Measurements from ENCODE around the gene SRRM3. TPM values are rescaled to one million over a fixed set of nuclear protein-coding genes. Genes with fewer than 3 reads are reported as not detected.

The SRRM3 gene
- total RNA-seq, 4 donors from 2014 or later = 8.0 to 22.4 (median 10.8) TPM

DNA sequence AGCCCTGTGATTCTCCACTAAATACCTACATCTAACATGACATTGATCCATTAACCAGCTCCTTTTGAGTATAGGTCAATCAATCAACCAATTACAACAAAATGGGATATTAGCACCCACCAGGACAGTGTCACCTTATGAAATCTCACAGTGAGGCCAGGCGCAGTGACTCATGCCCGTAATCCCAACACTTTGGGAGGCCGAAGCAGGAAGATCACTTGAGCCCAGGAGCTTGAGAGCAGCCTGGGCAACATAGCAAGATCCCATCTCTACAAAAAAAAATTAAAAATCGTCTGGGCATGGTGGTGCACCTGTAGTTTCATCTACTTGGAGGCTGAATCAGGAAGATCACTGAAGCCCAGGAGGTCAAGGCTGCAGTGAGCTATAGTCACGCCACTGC is 28.5 kb downstream of the SRRM3 start:
- no peak for DNase-seq
- no peaks in the 10 kb centered on the region for H3K36me3 ChIP-seq
- H3K27ac ChIP-seq = no peak overlapping the region
- no peaks in the 10 kb centered on the region for H3K9me3 ChIP-seq
- intact Hi-C loops (cut with DNase I) = no loop called here
- WGBS, 2 donors = 54 to 82% methylated on average over 2 to 5 of the region's 5 CpGs
- TF ChIP-seq POLR2A (IDR thresholded peaks at IDR 0.05) (no peak), CTCF (IDR thresholded peaks at IDR 0.05) (no peak)
- H3K4me1 ChIP-seq = peaks cover 0 to 6% (median 4%) of the 10 kb centered on the region in 3 donors
- peaks cover 0 to 98% (median 0%) of the 10 kb centered on the region in 4 donors for H3K27me3 ChIP-seq
- H3K4me3 ChIP-seq = no peak overlapping the region

DNA sequence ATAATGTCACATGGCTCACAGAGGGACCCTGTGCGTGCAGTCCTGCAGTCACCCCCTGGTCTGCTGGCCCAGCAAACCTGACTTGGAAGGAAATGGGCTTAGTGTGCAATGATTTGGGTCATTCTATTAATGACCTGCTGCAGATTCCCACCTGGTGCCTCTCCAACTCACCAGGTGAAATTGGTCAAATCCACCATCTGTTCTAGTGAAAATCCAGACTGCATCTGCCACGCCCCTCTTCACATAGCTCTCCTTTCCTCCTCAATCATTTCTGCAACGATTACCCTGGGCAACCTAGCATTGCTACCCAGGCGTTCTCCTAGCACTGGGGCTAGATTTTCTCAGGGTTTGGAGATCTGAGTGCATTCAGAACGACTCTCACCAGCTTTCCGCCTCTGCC is 29.4 kb downstream of the SRRM3 start:
- Histone ChIP-seq H3K4me1 (peaks cover 0 to 10% (median 4%) of the 10 kb centered on the region in 3 donors), H3K27ac (no peak overlapping the region), H3K9me3 (no peaks in the 10 kb centered on the region), H3K4me3 (no peak overlapping the region), H3K36me3 (no peaks in the 10 kb centered on the region), H3K27me3 (peaks cover 0 to 97% (median 0%) of the 10 kb centered on the region in 4 donors)
- 47 to 58% methylated on average over 4 to 5 of the region's 6 CpGs for WGBS, 2 donors
- no peak for TF ChIP-seq POLR2A (IDR thresholded peaks at IDR 0.05)
- no peak for TF ChIP-seq CTCF (IDR thresholded peaks at IDR 0.05)
- intact Hi-C loops (cut with DNase I) = no loop called here
- DNase-seq = no peak

GRCh38 chr7:76231583-76231982 is 29.9 kb downstream of the SRRM3 start:
- Histone ChIP-seq H3K4me1 (peaks cover 0 to 10% (median 4%) of the 10 kb centered on the region in 3 donors), H3K27me3 (peaks cover 0 to 97% (median 0%) of the 10 kb centered on the region in 4 donors), H3K4me3 (no peak overlapping the region), H3K36me3 (no peaks in the 10 kb centered on the region), H3K27ac (no peak overlapping the region), H3K9me3 (no peaks in the 10 kb centered on the region)
- 25 to 26% methylated on average over 6 to 7 of the region's 9 CpGs for WGBS, 2 donors
- TF ChIP-seq POLR2A (IDR thresholded peaks at IDR 0.05) (no peak), CTCF (IDR thresholded peaks at IDR 0.05) (no peak)
- intact Hi-C loops (cut with DNase I) = no loop called here
- no peak for DNase-seq

DNA sequence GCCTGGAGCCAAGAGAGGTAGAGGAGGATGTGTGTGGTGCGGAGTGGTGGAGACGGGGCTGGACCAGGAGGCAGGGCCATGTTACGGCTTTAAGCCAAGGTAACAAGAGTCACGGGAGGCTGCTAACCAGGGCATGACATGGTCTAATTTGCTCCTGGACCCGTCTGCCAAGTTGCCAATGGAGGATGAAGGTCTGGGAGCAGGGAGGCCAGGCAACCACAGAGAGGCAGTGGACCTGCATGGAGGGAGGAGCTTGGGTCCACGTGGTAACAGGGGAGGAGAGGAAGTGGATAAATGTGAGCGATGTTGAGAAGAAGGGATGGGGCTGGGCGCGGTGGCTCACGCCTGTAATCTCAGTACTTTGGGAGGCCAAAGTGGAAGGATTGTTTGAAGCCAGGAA is 31.0 kb downstream of the SRRM3 start:
- no peaks in the 10 kb centered on the region for H3K36me3 ChIP-seq

More for the DNA sequence above, 31.0 kb downstream of the SRRM3 start:
- Histone ChIP-seq H3K4me3 (no peak overlapping the region), H3K27me3 (peaks cover 0 to 98% (median 0%) of the 10 kb centered on the region in 4 donors), H3K27ac (no peak overlapping the region), H3K4me1 (peaks cover 0 to 10% (median 4%) of the 10 kb centered on the region in 3 donors), H3K9me3 (no peaks in the 10 kb centered on the region)
- TF ChIP-seq CTCF (IDR thresholded peaks at IDR 0.05) (no peak), POLR2A (IDR thresholded peaks at IDR 0.05) (no peak)
- DNase-seq = no peak
- whole genome bisulfite sequencing, 2 donors = 67 to 71% methylated on average over 10 of the region's 10 CpGs
- intact Hi-C loops (cut with DNase I) = no loop called here

All from esophagus squamous epithelium (tissue), 5 donors.